SK-N-MC (cell line): ENCODE results near the gene TTC19.

Source experiments
- EZH2 ChIP-seq: fragments of 200-600 bp; sonication (generic); IDR thresholded peaks from one replicate; pipeline ENCODE4 v1.6.1; 2017; ENCODE audit warnings: antibody characterized with exemption
- POLR2AphosphoS5 ChIP-seq: IDR thresholded peaks from 2 replicates; pipeline ENCODE4 v1.6.1; 2012; ENCODE audit warnings: mild to moderate bottlenecking, low read depth, low read length, borderline replicate concordance

DNA sequence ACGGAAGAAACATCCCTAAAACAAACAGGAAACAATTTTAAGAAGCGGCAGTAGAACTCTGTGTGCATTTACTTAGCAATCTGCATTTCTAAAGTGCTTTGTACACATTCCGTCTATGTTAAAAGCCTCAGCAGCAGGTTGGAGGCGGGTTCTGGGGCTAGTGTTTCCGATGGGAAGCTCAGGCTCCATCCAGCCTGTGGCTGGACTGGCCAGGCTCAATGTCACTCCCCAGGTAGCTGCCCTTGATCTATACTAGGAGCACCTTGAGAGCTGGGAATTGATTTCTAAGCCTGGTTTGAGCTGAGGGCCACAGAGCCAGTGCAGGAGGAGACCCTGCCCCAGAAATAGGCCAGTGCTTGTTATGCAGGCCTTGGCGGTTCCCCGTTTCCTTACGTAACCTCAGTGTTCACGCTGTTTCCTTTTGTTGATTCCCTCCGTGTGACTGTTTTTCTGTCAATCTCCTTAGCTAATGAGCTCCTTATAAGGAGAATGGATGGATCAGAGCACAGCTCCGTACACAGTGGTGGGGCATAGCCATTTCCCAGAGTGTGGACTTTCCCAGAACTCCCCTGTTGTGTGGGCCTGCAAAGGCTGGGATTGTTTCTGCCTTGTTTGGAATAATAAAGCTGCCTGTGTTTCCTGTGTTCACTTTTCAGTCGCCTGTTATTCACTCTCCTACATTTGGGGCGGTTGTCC is 33.3 kb upstream of the TTC19 start:
- TF ChIP-seq POLR2AphosphoS5, result no peak
- no peak for TF ChIP-seq EZH2
